ENCODE results near the gene MEF2C. TPM values are rescaled to one million over a fixed set of nuclear protein-coding genes. Genes with fewer than 3 reads are reported as not detected.

Gene MEF2C
- total RNA-seq, 2 experiments from 2014 or later: 0.13 to 0.53 TPM

DNA sequence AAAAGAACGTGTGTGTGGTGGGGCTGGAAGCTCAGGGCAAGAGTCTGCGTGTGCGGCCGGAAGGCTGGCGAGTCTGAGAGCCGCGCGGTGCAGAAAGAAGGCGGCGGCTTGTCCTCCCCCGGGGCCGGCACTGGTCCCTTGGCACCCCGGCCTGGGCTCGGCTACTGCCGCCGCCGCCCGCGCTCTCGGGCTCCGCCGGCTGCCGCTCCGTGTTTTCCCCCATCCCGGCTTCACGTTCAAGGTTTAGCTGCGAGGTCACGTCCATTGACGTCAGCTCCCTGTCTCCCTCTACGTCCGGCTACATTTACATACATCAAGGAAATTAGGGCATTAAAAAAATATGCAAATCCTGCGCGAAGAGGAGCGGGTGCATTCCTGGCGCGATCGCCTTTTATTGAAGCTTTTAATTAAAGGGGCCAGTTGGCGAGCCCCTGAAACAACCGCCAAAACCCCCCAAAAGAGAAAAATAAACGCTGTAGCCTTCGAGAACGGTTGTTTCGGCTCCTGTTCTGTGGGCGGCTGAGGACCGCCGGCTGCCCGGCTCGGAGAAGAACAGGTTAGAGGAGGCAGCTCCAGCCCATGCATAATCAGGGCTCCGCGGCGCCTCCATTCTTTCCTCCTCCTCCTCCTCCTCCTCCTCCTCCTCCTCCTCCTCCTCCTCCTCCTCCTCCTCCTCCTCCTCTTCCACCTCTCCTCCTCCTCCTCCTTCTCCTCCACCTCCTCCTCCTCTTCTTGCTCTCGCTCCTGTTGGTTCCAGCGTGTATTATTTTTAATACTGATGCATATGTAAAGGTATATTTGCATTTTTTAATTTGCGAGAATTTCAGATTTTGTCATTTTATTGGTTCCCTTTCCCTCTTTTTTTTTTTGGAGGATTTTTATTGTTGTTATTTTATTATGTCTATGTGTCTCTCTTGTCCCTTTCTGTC is 207.0 kb downstream of the MEF2C start:
- POLR2A ChIA-PET: interaction anchor here (0.6 kb wide), 1 partner anchor 11 kb away, joined by 3 read pairs; no protein-coding TSS in a partner anchor
- H3K36me3 Mint-ChIP-seq (ENCODE audit: low read depth): peaks cover 21% of the 10 kb centered on the region
- H3K27ac Mint-ChIP-seq: peak overlapping the region; percentile 78
- peaks cover 77% of the 10 kb centered on the region for H3K27me3 Mint-ChIP-seq (ENCODE audit: low read depth)
- H3K4me1 Mint-ChIP-seq (ENCODE audit: low read depth): peaks cover 38% of the 10 kb centered on the region
- no peaks in the 10 kb centered on the region for H3K9me3 Mint-ChIP-seq (ENCODE audit: insufficient read depth)
- peak overlapping the region; percentile 70 for H3K4me3 Mint-ChIP-seq
- ATAC-seq (no peak), DNase-seq (no peak)
- CTCF ChIA-PET: interaction anchor here (0.7 to 1.8 kb wide), 6 partner anchors 11 to 20 kb away, joined by 3 to 16 read pairs (median 3); no protein-coding TSS in a partner anchor

- peak overlapping the region; percentile 78 for H3K27ac Mint-ChIP-seq
- DNase-seq (no peak), ATAC-seq (peak; percentile 21)
- POLR2A ChIA-PET: no interaction called here
- peaks cover 33% of the 10 kb centered on the region for H3K4me1 Mint-ChIP-seq (ENCODE audit: low read depth)
- CTCF ChIA-PET: interaction anchor here (0.9 to 1.8 kb wide), 5 partner anchors 10 to 21 kb away, joined by 3 to 16 read pairs (median 3); no protein-coding TSS in a partner anchor
- no peaks in the 10 kb centered on the region for H3K9me3 Mint-ChIP-seq (ENCODE audit: insufficient read depth)
- peaks cover 76% of the 10 kb centered on the region for H3K27me3 Mint-ChIP-seq (ENCODE audit: low read depth)
- H3K36me3 Mint-ChIP-seq (ENCODE audit: low read depth): peaks cover 21% of the 10 kb centered on the region
- H3K4me3 Mint-ChIP-seq: peak overlapping the region; percentile 70
Observed at GRCh38 chr5:88675168-88675707, 207.7 kb downstream of the MEF2C start.

DNA sequence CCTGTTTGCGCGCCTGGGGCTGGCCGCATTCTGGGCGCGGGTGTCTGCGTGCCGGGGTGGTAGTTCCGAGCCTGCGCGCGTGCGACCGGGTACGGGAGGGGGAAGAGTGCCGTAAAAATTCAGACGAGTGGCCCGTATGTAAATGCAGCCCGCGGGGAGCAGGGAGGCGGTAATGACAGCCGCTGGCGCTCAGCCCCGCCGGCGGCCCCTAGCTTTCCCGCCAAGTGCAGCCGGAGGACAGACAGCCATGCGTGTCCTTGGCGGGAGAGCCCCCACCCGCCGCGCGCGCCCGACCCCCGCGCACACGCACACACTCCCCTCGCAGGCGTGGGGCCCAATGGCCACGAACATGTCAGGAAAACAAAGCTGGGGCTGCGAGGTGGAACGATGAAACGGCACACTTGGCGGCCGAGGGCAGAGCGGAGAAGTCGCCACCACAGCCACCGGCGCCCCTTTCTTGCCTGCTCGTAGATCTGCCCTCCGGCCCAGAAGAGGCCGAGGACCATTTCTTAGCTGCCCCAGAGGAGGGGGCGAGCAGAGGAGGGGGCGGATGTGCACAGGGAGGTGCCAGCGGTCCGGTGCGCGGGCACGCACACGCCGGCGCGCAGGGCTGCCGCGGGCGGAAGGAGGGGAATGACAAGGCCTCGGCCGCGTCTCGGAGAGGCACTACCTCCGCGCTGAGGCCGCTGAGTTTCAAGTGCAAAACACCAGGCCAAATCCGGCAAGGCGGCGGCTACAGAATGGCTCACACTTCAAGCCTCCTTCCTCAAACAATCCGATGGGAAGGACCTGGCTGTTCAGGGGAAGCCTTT is 208.4 kb downstream of the MEF2C start:
- peaks cover 21% of the 10 kb centered on the region for H3K36me3 Mint-ChIP-seq (ENCODE audit: low read depth)
- CTCF ChIA-PET: interaction anchor here (1.3 to 1.8 kb wide), 4 partner anchors 16 to 21 kb away, joined by 3 to 16 read pairs (median 5); no protein-coding TSS in a partner anchor
- DNase-seq: peak; percentile 60

GRCh38 chr5:88673253-88674105 is 209.5 kb downstream of the MEF2C start:
- CTCF ChIA-PET: interaction anchor here (1.2 to 1.3 kb wide), 2 partner anchors 8 to 17 kb away, joined by 4 to 7 read pairs; no protein-coding TSS in a partner anchor

More for the DNA sequence above, 208.4 kb downstream of the MEF2C start:
- peaks cover 81% of the 10 kb centered on the region for H3K27me3 Mint-ChIP-seq (ENCODE audit: low read depth)
- ATAC-seq: peak; percentile 71
- peaks cover 32% of the 10 kb centered on the region for H3K4me1 Mint-ChIP-seq (ENCODE audit: low read depth)
- H3K27ac Mint-ChIP-seq: peak overlapping the region; percentile 55
- no peaks in the 10 kb centered on the region for H3K9me3 Mint-ChIP-seq (ENCODE audit: insufficient read depth)
- peak overlapping the region; percentile 70 for H3K4me3 Mint-ChIP-seq
- POLR2A ChIA-PET: no interaction called here

GRCh38 chr5:88672644-88673252 is 210.2 kb downstream of the MEF2C start:
- CTCF ChIA-PET: interaction anchor here (1.2 to 1.5 kb wide), 2 partner anchors 8 to 18 kb away, joined by 4 to 9 read pairs; no protein-coding TSS in a partner anchor
- no peaks in the 10 kb centered on the region for H3K9me3 Mint-ChIP-seq (ENCODE audit: insufficient read depth)

More at GRCh38 chr5:88673253-88674105, 209.5 kb downstream of the MEF2C start:
- no peak for DNase-seq
- Mint-ChIP-seq H3K9me3 (ENCODE audit: insufficient read depth) (no peaks in the 10 kb centered on the region), H3K27me3 (ENCODE audit: low read depth) (peaks cover 79% of the 10 kb centered on the region), H3K36me3 (ENCODE audit: low read depth) (peaks cover 21% of the 10 kb centered on the region), H3K27ac (peak overlapping the region; percentile 72), H3K4me1 (ENCODE audit: low read depth) (peaks cover 30% of the 10 kb centered on the region), H3K4me3 (peak overlapping the region; percentile 70)
- ATAC-seq: no peak
- POLR2A ChIA-PET: no interaction called here

GRCh38 chr5:88671505-88672499 is 211.2 kb downstream of the MEF2C start:
- peak overlapping the region; percentile 15 for H3K4me3 Mint-ChIP-seq
- no peak overlapping the region for H3K27ac Mint-ChIP-seq
- H3K4me1 Mint-ChIP-seq (ENCODE audit: low read depth): peaks cover 43% of the 10 kb centered on the region
- ChIA-PET CTCF (interaction anchor here (1.0 to 1.5 kb wide), 4 partner anchors 9 to 19 kb away, joined by 3 to 9 read pairs (median 4); no protein-coding TSS in a partner anchor), POLR2A (interaction anchor here (0.7 kb wide), 1 partner anchor 10 kb away, joined by 3 read pairs; no protein-coding TSS in a partner anchor)
- peaks cover 18% of the 10 kb centered on the region for H3K36me3 Mint-ChIP-seq (ENCODE audit: low read depth)
- peaks cover 84% of the 10 kb centered on the region for H3K27me3 Mint-ChIP-seq (ENCODE audit: low read depth)
- no peaks in the 10 kb centered on the region for H3K9me3 Mint-ChIP-seq (ENCODE audit: insufficient read depth)
- no peak for DNase-seq
- ATAC-seq: no peak

More at GRCh38 chr5:88672644-88673252, 210.2 kb downstream of the MEF2C start:
- peaks cover 81% of the 10 kb centered on the region for H3K27me3 Mint-ChIP-seq (ENCODE audit: low read depth)
- no peak overlapping the region for H3K4me3 Mint-ChIP-seq
- H3K27ac Mint-ChIP-seq: peak overlapping the region; percentile 72
- DNase-seq: no peak
- ATAC-seq: no peak
- POLR2A ChIA-PET: no interaction called here
- H3K4me1 Mint-ChIP-seq (ENCODE audit: low read depth): peaks cover 33% of the 10 kb centered on the region
- H3K36me3 Mint-ChIP-seq (ENCODE audit: low read depth): peaks cover 21% of the 10 kb centered on the region

- POLR2A ChIA-PET: no interaction called here
- H3K9me3 Mint-ChIP-seq (ENCODE audit: insufficient read depth): no peaks in the 10 kb centered on the region
- H3K27ac Mint-ChIP-seq: no peak overlapping the region
- CTCF ChIA-PET: interaction anchor here (1.0 to 1.1 kb wide), 2 partner anchors 13 kb away, joined by 3 to 4 read pairs; no protein-coding TSS in a partner anchor
- H3K27me3 Mint-ChIP-seq (ENCODE audit: low read depth): peaks cover 86% of the 10 kb centered on the region
- peaks cover 46% of the 10 kb centered on the region for H3K4me1 Mint-ChIP-seq (ENCODE audit: low read depth)
- H3K4me3 Mint-ChIP-seq: no peak overlapping the region
- ATAC-seq: no peak
- H3K36me3 Mint-ChIP-seq (ENCODE audit: low read depth): peaks cover 15% of the 10 kb centered on the region
- no peak for DNase-seq
Observed at GRCh38 chr5:88671106-88671504, 211.9 kb downstream of the MEF2C start.

DNA sequence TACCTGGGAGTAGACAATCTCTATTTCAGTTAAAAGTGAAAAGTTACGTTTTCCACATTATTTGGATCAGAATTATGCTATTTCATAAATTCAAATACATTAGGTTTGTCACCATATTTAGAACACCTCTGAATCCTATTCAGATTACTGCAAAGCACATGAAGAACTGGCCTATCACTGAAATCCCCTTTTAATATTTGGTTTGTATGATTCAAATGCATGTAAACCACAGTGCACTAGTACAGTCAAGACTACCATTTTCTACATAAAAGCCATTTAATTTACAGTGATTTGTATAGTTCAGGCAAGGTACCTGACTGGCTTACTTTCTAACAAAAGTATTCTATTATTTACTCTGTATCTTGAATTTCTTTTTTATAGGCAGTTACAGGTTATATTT is 212.5 kb downstream of the MEF2C start:
- ChIA-PET POLR2A (no interaction called here), CTCF (no interaction called here)
- ATAC-seq: no peak
- Mint-ChIP-seq H3K27me3 (ENCODE audit: low read depth) (peaks cover 89% of the 10 kb centered on the region), H3K36me3 (ENCODE audit: low read depth) (peaks cover 14% of the 10 kb centered on the region), H3K27ac (no peak overlapping the region), H3K4me1 (ENCODE audit: low read depth) (peaks cover 47% of the 10 kb centered on the region), H3K9me3 (ENCODE audit: insufficient read depth) (no peaks in the 10 kb centered on the region), H3K4me3 (no peak overlapping the region)
- DNase-seq: no peak

- peaks cover 10% of the 10 kb centered on the region for H3K36me3 Mint-ChIP-seq (ENCODE audit: low read depth)
- ATAC-seq (no peak), DNase-seq (no peak)
- H3K27ac Mint-ChIP-seq: no peak overlapping the region
- ChIA-PET CTCF (interaction anchor here (1.3 to 2.2 kb wide), 3 partner anchors 9 to 21 kb away, joined by 4 to 6 read pairs (median 5); no protein-coding TSS in a partner anchor), POLR2A (no interaction called here)
- H3K27me3 Mint-ChIP-seq (ENCODE audit: low read depth): peaks cover 88% of the 10 kb centered on the region
- H3K9me3 Mint-ChIP-seq (ENCODE audit: insufficient read depth): no peaks in the 10 kb centered on the region
- H3K4me3 Mint-ChIP-seq: no peak overlapping the region
- peaks cover 38% of the 10 kb centered on the region for H3K4me1 Mint-ChIP-seq (ENCODE audit: low read depth)
Observed at GRCh38 chr5:88669371-88670050, 213.5 kb downstream of the MEF2C start.

Data from activated CD8-positive, alpha-beta T cell treated with anti-CD3 and anti-CD28 coated beads, Interleukin-2, amount 10 ng/mL, durations not matched to agents 7 days and 5 days (primary cell).